ENCODE measurements around the gene MS4A6A. TPM values are rescaled to one million over a fixed set of nuclear protein-coding genes. Genes with fewer than 3 reads are reported as not detected.

Gene MS4A6A
- total and polyA plus RNA-seq, 9 of the 15 experiments (the other 6 are each of a cell fraction or from before 2014, with no cell fraction given) = 0.57 to 9.5 (median 4.2) TPM

- CTCF ChIA-PET (ENCODE audit: low intra/inter-chr PET ratio) = no interaction called here
- no peak overlapping the region for H2AFZ ChIP-seq (ENCODE audit: low read depth, low read length)
- TF ChIP-seq RAD21 (CRISPR knock-in tag; conservative IDR thresholded peaks at IDR 0.05 in 1 of 2, IDR thresholded peaks at IDR 0.05 in 1 of 2) = 0 out of 4 replicates have a peak, but pooled peaks of 1 of the 2 experiments have one; percentile 18
- no peak for TF ChIP-seq ZNF830 (CRISPR knock-in tag; IDR thresholded peaks at IDR 0.05)
- BruUV-seq (replicated peaks) = no TSS peak
- no peaks in the 10 kb centered on the region; a peak in 1 of 5 replicates for H3K4me1 ChIP-seq (replicated peaks in 1 of 2; ENCODE audit: control insufficient read depth in 2 of 2, insufficient read depth in 2 of 2, low read length in 2 of 2)
- H3K36me3 ChIP-seq (ENCODE audit: control insufficient read depth, insufficient read depth, low read length) = no peaks in the 10 kb centered on the region
- no peaks in the 10 kb centered on the region for H4K20me1 ChIP-seq (replicated peaks; ENCODE audit: control insufficient read depth, insufficient read depth, low read length)
- no peak overlapping the region for H3K9ac ChIP-seq (ENCODE audit: insufficient read depth in 1 of 2, low read depth in 2 of 2, low read length in 2 of 2)
- H3K27me3 ChIP-seq (ENCODE audit: control insufficient read depth in 2 of 2, insufficient read depth in 2 of 2, low read length in 2 of 2) = no peaks in the 10 kb centered on the region
- no peak for DNase-seq (ENCODE audit: extremely low read depth in 1 of 4, low spot score in 3 of 4)
- no peak for FAIRE-seq
- H3K9me1 ChIP-seq (ENCODE audit: control insufficient read depth, insufficient read depth, low read length) = no peaks in the 10 kb centered on the region
- no peaks in the 10 kb centered on the region for H3K79me2 ChIP-seq (ENCODE audit: control insufficient read depth, insufficient read depth, low read length)
- H3K4me2 ChIP-seq (ENCODE audit: insufficient read depth, low read length) = no peak overlapping the region
- POLR2A ChIA-PET = no interaction called here
- in situ Hi-C loops (cut with MboI) (no loop called here), intact Hi-C loops (cut with micrococcal nuclease) (loop anchor here (2.0 kb wide), 1 partner anchor 80 kb away; no protein-coding TSS in a partner anchor)
- WGBS (ENCODE audit: insufficient coverage, low coverage, missing lambda C conversion rate) = 29% methylated on average over 1 of the region's 1 CpG
- H3K27ac ChIP-seq (ENCODE audit: extremely low read depth, low read depth, low read length) = no peak overlapping the region
- no peak for ATAC-seq
- no peak overlapping the region for H3K4me3 ChIP-seq
- H3K9me3 ChIP-seq (replicated peaks; ENCODE audit: control insufficient read depth, insufficient read depth, low read depth, low read length) = peaks cover 10% of the 10 kb centered on the region
These were observed 12.3 kb downstream of the MS4A6A start for GRCh38 chr11:60170566-60170965.

- Histone ChIP-seq H3K4me3 (no peak overlapping the region), H3K9me3 (replicated peaks; ENCODE audit: control insufficient read depth, insufficient read depth, low read depth, low read length) (peaks cover 10% of the 10 kb centered on the region), H3K79me2 (ENCODE audit: control insufficient read depth, insufficient read depth, low read length) (no peaks in the 10 kb centered on the region), H3K27me3 (ENCODE audit: control insufficient read depth in 2 of 2, insufficient read depth in 2 of 2, low read length in 2 of 2) (no peaks in the 10 kb centered on the region), H3K27ac (ENCODE audit: extremely low read depth, low read depth, low read length) (no peak overlapping the region), H3K9ac (ENCODE audit: insufficient read depth in 1 of 2, low read depth in 2 of 2, low read length in 2 of 2) (no peak overlapping the region), H3K9me1 (ENCODE audit: control insufficient read depth, insufficient read depth, low read length) (no peaks in the 10 kb centered on the region), H3K36me3 (ENCODE audit: control insufficient read depth, insufficient read depth, low read length) (no peaks in the 10 kb centered on the region), H3K4me1 (replicated peaks in 1 of 2; ENCODE audit: control insufficient read depth in 2 of 2, insufficient read depth in 2 of 2, low read length in 2 of 2) (no peaks in the 10 kb centered on the region; a peak in 1 of 5 replicates), H4K20me1 (replicated peaks; ENCODE audit: control insufficient read depth, insufficient read depth, low read length) (no peaks in the 10 kb centered on the region), H2AFZ (ENCODE audit: low read depth, low read length) (no peak overlapping the region), H3K4me2 (ENCODE audit: insufficient read depth, low read length) (no peak overlapping the region)
- DNase-seq (ENCODE audit: extremely low read depth in 1 of 4, low spot score in 3 of 4) (peak in 2 of 4 experiments; percentile 30 to 58), FAIRE-seq (no peak), ATAC-seq (peak; percentile 51; the same call in 2 of the 3 replicates)
- BruUV-seq (replicated peaks) = no TSS peak
- in situ Hi-C loops (cut with MboI) (no loop called here), intact Hi-C loops (cut with micrococcal nuclease) (no loop called here)
- ChIA-PET CTCF (ENCODE audit: low intra/inter-chr PET ratio) (interaction anchor here (0.7 kb wide), 2 partner anchors 82 to 827 kb away, joined by 5 to 8 read pairs; no protein-coding TSS in a partner anchor), POLR2A (interaction anchor here (0.6 to 0.9 kb wide), 2 partner anchors 86 to 150 kb away, joined by 3 read pairs; no protein-coding TSS in a partner anchor)
- 64% methylated on average over 6 of the region's 6 CpGs for WGBS (ENCODE audit: insufficient coverage, low coverage, missing lambda C conversion rate)
- TF ChIP-seq FUS (optimal IDR thresholded peaks at IDR 0.05; ENCODE audit: low read depth, low read length) = no peak
- TF ChIP-seq BCL6 (CRISPR knock-in tag; IDR thresholded peaks at IDR 0.05) = no peak
- no peak for TF ChIP-seq DACH1 (IDR thresholded peaks at IDR 0.05; ENCODE audit: partially characterized antibody)
These were observed 13.5 kb downstream of the MS4A6A start for GRCh38 chr11:60169264-60169915.

All from K562 (cell line).